Measurements from ENCODE around the gene CRYBG1. TPM values are rescaled to one million over a fixed set of nuclear protein-coding genes. Genes with fewer than 3 reads are reported as not detected.

CRYBG1 gene, protein sequence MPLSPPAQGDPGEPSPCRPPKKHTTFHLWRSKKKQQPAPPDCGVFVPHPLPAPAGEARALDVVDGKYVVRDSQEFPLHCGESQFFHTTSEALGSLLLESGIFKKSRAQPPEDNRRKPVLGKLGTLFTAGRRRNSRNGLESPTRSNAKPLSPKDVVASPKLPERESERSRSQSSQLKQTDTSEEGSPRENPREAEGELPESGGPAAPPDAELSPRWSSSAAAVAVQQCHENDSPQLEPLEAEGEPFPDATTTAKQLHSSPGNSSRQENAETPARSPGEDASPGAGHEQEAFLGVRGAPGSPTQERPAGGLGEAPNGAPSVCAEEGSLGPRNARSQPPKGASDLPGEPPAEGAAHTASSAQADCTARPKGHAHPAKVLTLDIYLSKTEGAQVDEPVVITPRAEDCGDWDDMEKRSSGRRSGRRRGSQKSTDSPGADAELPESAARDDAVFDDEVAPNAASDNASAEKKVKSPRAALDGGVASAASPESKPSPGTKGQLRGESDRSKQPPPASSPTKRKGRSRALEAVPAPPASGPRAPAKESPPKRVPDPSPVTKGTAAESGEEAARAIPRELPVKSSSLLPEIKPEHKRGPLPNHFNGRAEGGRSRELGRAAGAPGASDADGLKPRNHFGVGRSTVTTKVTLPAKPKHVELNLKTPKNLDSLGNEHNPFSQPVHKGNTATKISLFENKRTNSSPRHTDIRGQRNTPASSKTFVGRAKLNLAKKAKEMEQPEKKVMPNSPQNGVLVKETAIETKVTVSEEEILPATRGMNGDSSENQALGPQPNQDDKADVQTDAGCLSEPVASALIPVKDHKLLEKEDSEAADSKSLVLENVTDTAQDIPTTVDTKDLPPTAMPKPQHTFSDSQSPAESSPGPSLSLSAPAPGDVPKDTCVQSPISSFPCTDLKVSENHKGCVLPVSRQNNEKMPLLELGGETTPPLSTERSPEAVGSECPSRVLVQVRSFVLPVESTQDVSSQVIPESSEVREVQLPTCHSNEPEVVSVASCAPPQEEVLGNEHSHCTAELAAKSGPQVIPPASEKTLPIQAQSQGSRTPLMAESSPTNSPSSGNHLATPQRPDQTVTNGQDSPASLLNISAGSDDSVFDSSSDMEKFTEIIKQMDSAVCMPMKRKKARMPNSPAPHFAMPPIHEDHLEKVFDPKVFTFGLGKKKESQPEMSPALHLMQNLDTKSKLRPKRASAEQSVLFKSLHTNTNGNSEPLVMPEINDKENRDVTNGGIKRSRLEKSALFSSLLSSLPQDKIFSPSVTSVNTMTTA (N-terminal part only)
- total RNA-seq (2021; ENCODE audit: unreplicated experiment) (10.7 TPM), Bru-seq, nascent RNA (percentile 66 among the genes with signal in this experiment), BruChase-seq, experiment 1, labeled RNA remaining after a 6-hour chase (percentile 60 among the genes with signal in this experiment), BruChase-seq, experiment 2, labeled RNA remaining after a 2-hour chase (percentile 56 among the genes with signal in this experiment)
- polyA plus RNA-seq (2012) = 3.9 and 5.1 TPM in 2 replicates
- long read RNA-seq, partial matches to known transcripts = 5 of 7 reads
- long read RNA-seq, other reads (novel, unspliced or antisense) = 2 of 7 reads

DNA sequence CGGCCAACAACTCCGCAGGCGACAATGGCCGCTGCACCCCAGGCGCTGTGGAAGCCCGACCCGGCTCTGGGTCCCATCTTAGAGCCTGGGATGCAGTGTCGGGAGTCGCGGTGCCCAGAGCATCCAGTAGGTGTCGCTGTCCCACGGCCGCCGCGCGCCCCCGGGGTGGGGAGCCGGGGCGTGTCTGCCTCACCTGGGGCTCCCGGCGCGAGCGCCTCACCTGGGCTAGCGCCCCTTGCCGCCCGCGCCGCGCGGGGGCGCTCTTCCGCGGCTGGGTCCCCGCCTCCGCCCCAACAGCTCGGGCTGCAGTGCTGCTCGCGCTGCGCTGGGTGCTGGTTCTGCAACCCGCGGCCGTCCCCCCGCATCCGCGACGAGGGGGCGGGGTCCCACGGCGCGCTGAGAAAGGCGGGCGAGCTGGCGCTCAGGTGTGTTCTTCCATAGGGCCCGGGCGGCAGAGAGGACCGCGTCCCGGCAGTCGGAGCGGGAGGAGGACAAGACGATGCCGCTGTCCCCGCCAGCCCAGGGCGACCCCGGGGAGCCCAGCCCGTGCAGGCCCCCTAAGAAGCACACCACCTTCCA is at the start of gene CRYBG1:
CRYBG1 (plus strand) TSS at position 308 of the 579 bp plus-strand sequence; CDS start at position 500, 192 bp downstream.
- Histone ChIP-seq H3K79me2 (ENCODE audit: insufficient read depth, low read length) (peaks cover 4% of the 10 kb centered on the region; the same call in 1 of the 2 replicates), H3K9me2 (ENCODE audit: insufficient read depth) (no peaks in the 10 kb centered on the region), H3K27me3 (ENCODE audit: insufficient read depth, low read length) (no peaks in the 10 kb centered on the region), H3K9ac (ENCODE audit: low read length) (peak within 1 kb of the TSS; percentile 81), H3K4me1 (ENCODE audit: control insufficient read depth in 1 of 2, insufficient read depth in 2 of 2, low read length in 2 of 2) (peaks cover 5 to 17% of the 10 kb centered on the region in 2 experiments; a peak in 3 of 4 replicates), H3K9me3 (ENCODE audit: control insufficient read depth in 1 of 2, insufficient read depth in 1 of 2, low read depth in 1 of 2, low read length in 2 of 2) (no peaks in the 10 kb centered on the region), H4K20me1 (ENCODE audit: insufficient read depth) (no peaks in the 10 kb centered on the region; the same call in 1 of the 2 replicates), H3K4me2 (ENCODE audit: low read length) (peak within 1 kb of the TSS; percentile 86), H3K4me3 (replicated peaks in 1 of 2; ENCODE audit: low read depth in 1 of 2, low read length in 2 of 2) (peak within 1 kb of the TSS; percentile 74 to 88), H3K27ac (ENCODE audit: low read depth, low read length) (peak within 1 kb of the TSS; percentile 64), H3K36me3 (ENCODE audit: control insufficient read depth in 1 of 2, insufficient read depth in 2 of 2, low read length in 2 of 2) (no peaks in the 10 kb centered on the region), H2AFZ (ENCODE audit: low read depth, low read length, poor library complexity, severe bottlenecking) (peak within 1 kb of the TSS; percentile 100)
- RAD21 ChIA-PET (ENCODE audit: low non-redundant PET in 1 of 2, low total read pairs in 2 of 2, uncharacterized antibody in 2 of 2, unreplicated experiment in 2 of 2) = interaction anchor here in 1 of 2 experiments (0.7 kb wide), 1 partner anchor 25 kb away, joined by 3 read pairs; no protein-coding TSS in a partner anchor
- POLR2A ChIA-PET = interaction anchor here (0.9 to 1.4 kb wide), 5 partner anchors 9 to 81 kb away, joined by 3 to 5 read pairs (median 4); partner anchors contain the start of gene ATG5
- intact Hi-C loops (cut with micrococcal nuclease) = loop anchor here (1.0 kb wide), 2 partner anchors 21 to 206 kb away; no protein-coding TSS in a partner anchor
- DNase-seq (ENCODE audit: low read depth, low spot score) (peak; percentile 75), ATAC-seq (peak; percentile 91)
- no TSS peak for BruUV-seq (replicated peaks)
- CTCF ChIA-PET = interaction anchor here (0.6 to 3.0 kb wide), 18 partner anchors 11 to 637 kb away, joined by 3 to 52 read pairs (median 4); no protein-coding TSS in a partner anchor
- TF ChIP-seq SIN3A (IDR thresholded peaks at IDR 0.05; ENCODE audit: low read depth) (no peak), ZBTB33 (IDR thresholded peaks at IDR 0.05; ENCODE audit: extremely low read depth, insufficient replicate concordance, low read length) (no peak), YY1 (IDR thresholded peaks at IDR 0.05; ENCODE audit: extremely low read depth, insufficient replicate concordance, low read depth, low read length) (peak; percentile 91), SRF (IDR thresholded peaks at IDR 0.05; ENCODE audit: low read depth) (no peak), EZH2 (IDR thresholded peaks at IDR 0.05) (no peak), FOSL1 (IDR thresholded peaks at IDR 0.05; ENCODE audit: low read depth) (no peak), SP1 (IDR thresholded peaks at IDR 0.05; ENCODE audit: low read depth) (no peak), ZFX (IDR thresholded peaks at IDR 0.05) (no peak), ZNF274 (IDR thresholded peaks at IDR 0.05; ENCODE audit: low read depth, low read length) (no peak), POLR2A (IDR thresholded peaks at IDR 0.05; ENCODE audit: borderline replicate concordance, extremely low read depth, insufficient read depth, insufficient read length) (no peak), POLR2AphosphoS5 (IDR thresholded peaks at IDR 0.05; ENCODE audit: low read depth, low read length) (peak; percentile 70), JUND (IDR thresholded peaks at IDR 0.05) (no peak), EZH2phosphoT487 (IDR thresholded peaks at IDR 0.05; ENCODE audit: borderline replicate concordance) (no peak), ELF1 (IDR thresholded peaks at IDR 0.05; ENCODE audit: borderline replicate concordance, low read depth) (no peak), CEBPB (IDR thresholded peaks at IDR 0.05; ENCODE audit: low read depth) (no peak)
- TF ChIP-seq, protein P1, sequence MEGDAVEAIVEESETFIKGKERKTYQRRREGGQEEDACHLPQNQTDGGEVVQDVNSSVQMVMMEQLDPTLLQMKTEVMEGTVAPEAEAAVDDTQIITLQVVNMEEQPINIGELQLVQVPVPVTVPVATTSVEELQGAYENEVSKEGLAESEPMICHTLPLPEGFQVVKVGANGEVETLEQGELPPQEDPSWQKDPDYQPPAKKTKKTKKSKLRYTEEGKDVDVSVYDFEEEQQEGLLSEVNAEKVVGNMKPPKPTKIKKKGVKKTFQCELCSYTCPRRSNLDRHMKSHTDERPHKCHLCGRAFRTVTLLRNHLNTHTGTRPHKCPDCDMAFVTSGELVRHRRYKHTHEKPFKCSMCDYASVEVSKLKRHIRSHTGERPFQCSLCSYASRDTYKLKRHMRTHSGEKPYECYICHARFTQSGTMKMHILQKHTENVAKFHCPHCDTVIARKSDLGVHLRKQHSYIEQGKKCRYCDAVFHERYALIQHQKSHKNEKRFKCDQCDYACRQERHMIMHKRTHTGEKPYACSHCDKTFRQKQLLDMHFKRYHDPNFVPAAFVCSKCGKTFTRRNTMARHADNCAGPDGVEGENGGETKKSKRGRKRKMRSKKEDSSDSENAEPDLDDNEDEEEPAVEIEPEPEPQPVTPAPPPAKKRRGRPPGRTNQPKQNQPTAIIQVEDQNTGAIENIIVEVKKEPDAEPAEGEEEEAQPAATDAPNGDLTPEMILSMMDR (IDR thresholded peaks at IDR 0.05 in 2 of 3, conservative IDR thresholded peaks at IDR 0.05 in 1 of 3; ENCODE audit: borderline replicate concordance in 1 of 3, insufficient read depth in 1 of 3, low read depth in 2 of 3, low read length in 2 of 3) = peak; percentile 89 to 90 (median 90)

Data from HCT116 (cell line).